Endothelial cell of umbilical vein (primary cell): Measurements from ENCODE around the gene KIAA1755. TPM values are rescaled to one million over a fixed set of nuclear protein-coding genes. Genes with fewer than 3 reads are reported as not detected.

ENCODE experiments used
- BruUV-seq: library from RNA; stranded (reverse); fragments of 400-500 nt; replicated peaks from 2 replicates; lab custom pipeline; 2021; lab: Mats Ljungman, UMichigan
- CTCF ChIA-PET: fragments of 300-600, 350-600 bp; sonication (Branson Sonifier 250); formaldehyde crosslinking; loops from one replicate; lab custom pipeline; 2021; ENCODE audit warnings: antibody characterized with exemption, inconsistent platforms; lab: Charles Lee
- POLR2A ChIA-PET: fragments of 300-600, 350-600 bp; sonication (Branson Sonifier 250); formaldehyde crosslinking; loops from one replicate; lab custom pipeline; 2021; ENCODE audit warnings: antibody characterized with exemption, inconsistent platforms; lab: Charles Lee
- DNase-seq: peaks from one replicate; pipeline ENCODE4 v3.0.0-alpha.2; 2011; ENCODE audit warnings: low read depth, low spot score
- FAIRE-seq: peaks from 2 replicates; lab custom pipeline; 2011; peaks lifted over from hg19 to GRCh38; lab: Jason Lieb, UNC
- H2AFZ ChIP-seq: 2 replicates; pipeline ENCODE4 v1.6.0; 2012; ENCODE audit warnings: low read depth, low read length, control low read depth, inconsistent platforms
- H3K27ac ChIP-seq: 2 replicates; pipeline ENCODE4 v1.5.1; 2011; ENCODE audit warnings: low read depth, mild to moderate bottlenecking, control low read depth, low read length, moderate library complexity; ENCODE audit not compliant: insufficient read depth
- H3K27me3 ChIP-seq, 2 experiments: 2 replicates each; pipeline versions ENCODE4 v1.6.0 to v1.6.1; 2011; ENCODE audit warnings: low read length in 2 of 2, mixed read lengths in 1 of 2; ENCODE audit not compliant: control insufficient read depth in 2 of 2, insufficient read depth in 2 of 2
- H3K36me3 ChIP-seq, 2 experiments: 2 replicates in 1 of 2; 3 replicates in 1 of 2; pipeline ENCODE4 v1.5.1; 2011; ENCODE audit warnings: low read length in 2 of 2, mild to moderate bottlenecking in 1 of 2, moderate library complexity in 1 of 2; ENCODE audit not compliant: control insufficient read depth in 2 of 2, insufficient read depth in 2 of 2; ENCODE audit errors: extremely low read depth in 1 of 2
- H3K4me1 ChIP-seq: 3 replicates; pipeline ENCODE4 v1.5.1; 2011; ENCODE audit warnings: mild to moderate bottlenecking, low read length; ENCODE audit not compliant: control insufficient read depth, insufficient read depth; ENCODE audit errors: extremely low read depth
- H3K4me2 ChIP-seq: 2 replicates; pipeline ENCODE4 v1.6.1; 2011; ENCODE audit warnings: low read length, control low read depth, mixed read lengths; ENCODE audit not compliant: insufficient read depth
- H3K4me3 ChIP-seq, 3 experiments: fragments of 200-600 bp in 1 of 3; sonication (generic), shearing (Covaris generic) in 1 of 3; replicated peaks in 1 of 3; 2 replicates each; pipeline ENCODE4 v1.5.1; 2011 to 2016; ENCODE audit warnings: control low read depth in 3 of 3, low read length in 3 of 3, mild to moderate bottlenecking in 2 of 3, inconsistent platforms in 1 of 3, low read depth in 1 of 3, moderate library complexity in 1 of 3; ENCODE audit not compliant: insufficient read depth in 1 of 3
- H3K79me2 ChIP-seq: 2 replicates; pipeline ENCODE4 v1.6.0; 2012; ENCODE audit warnings: low read length, inconsistent platforms; ENCODE audit not compliant: control insufficient read depth, insufficient read depth
- H3K9ac ChIP-seq: replicated peaks from 2 replicates; pipeline ENCODE3; 2011; ENCODE audit warnings: low read length, control low read depth; ENCODE audit not compliant: insufficient read depth; ENCODE audit errors: extremely low read depth
- H3K9me1 ChIP-seq: replicated peaks from 3 replicates; pipeline ENCODE4 v1.6.0; 2011; ENCODE audit warnings: mild to moderate bottlenecking, low read length; ENCODE audit not compliant: control insufficient read depth, insufficient read depth; ENCODE audit errors: extremely low read depth
- H3K9me3 ChIP-seq: replicated peaks from 2 replicates; pipeline ENCODE4 v1.5.1; 2012; ENCODE audit warnings: low read length, inconsistent platforms; ENCODE audit not compliant: control insufficient read depth, insufficient read depth
- H4K20me1 ChIP-seq: replicated peaks from 2 replicates; pipeline ENCODE3; 2011; ENCODE audit warnings: mild to moderate bottlenecking, low read length; ENCODE audit not compliant: control insufficient read depth, insufficient read depth; ENCODE audit errors: extremely low read depth
- EZH2 ChIP-seq: IDR thresholded peaks from 2 replicates; pipeline ENCODE4 v1.6.1; 2012; ENCODE audit warnings: borderline replicate concordance, low read depth, mild to moderate bottlenecking, moderate library complexity, low read length, inconsistent platforms; ENCODE audit not compliant: severe bottlenecking
- FOS ChIP-seq: IDR thresholded peaks from 2 replicates; pipeline ENCODE4 v1.6.1; 2011; ENCODE audit warnings: mild to moderate bottlenecking, low read length, moderate library complexity, borderline replicate concordance; ENCODE audit not compliant: insufficient read depth
- JUN ChIP-seq: IDR thresholded peaks from 2 replicates; pipeline ENCODE4 v1.6.1; 2011; ENCODE audit warnings: borderline replicate concordance, low read depth; ENCODE audit not compliant: insufficient read length, insufficient read depth
- MYC ChIP-seq: IDR thresholded peaks from one replicate; pipeline ENCODE4 v1.6.1; 2011; ENCODE audit warnings: mild to moderate bottlenecking, low read depth, low read length
- dilution Hi-C: fragments of 300-500 bp; cut with MboI; formaldehyde crosslinking; loops from one replicate; pipeline ENCODE4 v1.15.0; 2019; ENCODE audit warnings: low sequenced_read_pairs; ENCODE audit not compliant: extremely low pct_ligation_motif_present
- intact Hi-C: fragments of 100-400 bp; cut with micrococcal nuclease; formaldehyde crosslinking; loops from one replicate; pipeline ENCODE4 v1.10.0; 2022
- polyA plus RNA-seq, 4 experiments: library from polyadenylated mRNA; depleted of rRNA in 3 of 4; stranded (reverse) in 3 of 4; unstranded in 1 of 4; fragments of >200 nt; gene quantifications; 2 replicates each; pipeline versions ENCODE4 v1.2.1 to v1.2.3, GENCODE V29; 2011 to 2012; ENCODE audit warnings: missing spikeins in 1 of 4
- total RNA-seq: library from RNA; stranded (reverse); gene quantifications from 2 replicates; pipeline ENCODE4 v1.2.3, GENCODE V29; 2021
- TF ChIP-seq, protein P1 (sequence below): IDR thresholded peaks from 2 replicates; pipeline ENCODE4 v1.6.1; 2011; ENCODE audit not compliant: insufficient read depth, insufficient read length

Gene KIAA1755
- total and polyA plus RNA-seq, 2 donors (not counting 3 experiments of a cell fraction or from before 2014, with no cell fraction given) = 0.36 to 0.51 TPM

- intact Hi-C loops = no loop called here
- POLR2A ChIA-PET = no interaction called here
- DNase-seq = no peak
- Histone ChIP-seq H3K4me1 (peaks cover 7% of the 10 kb centered on the region), H3K9me3 (no peaks in the 10 kb centered on the region), H2AFZ (no peak overlapping the region), H3K79me2 (no peaks in the 10 kb centered on the region), H3K36me3 (no peaks in the 10 kb centered on the region), H3K27me3 (no peaks in the 10 kb centered on the region), H3K4me3 (no peak overlapping the region), H4K20me1 (no peaks in the 10 kb centered on the region), H3K9ac (no peak overlapping the region), H3K9me1 (no peaks in the 10 kb centered on the region), H3K27ac (no peak overlapping the region), H3K4me2 (no peak overlapping the region)
- TF ChIP-seq FOS = no peak
- TF ChIP-seq, protein P1, sequence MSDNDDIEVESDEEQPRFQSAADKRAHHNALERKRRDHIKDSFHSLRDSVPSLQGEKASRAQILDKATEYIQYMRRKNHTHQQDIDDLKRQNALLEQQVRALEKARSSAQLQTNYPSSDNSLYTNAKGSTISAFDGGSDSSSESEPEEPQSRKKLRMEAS = no peak
- TF ChIP-seq MYC = no peak
- no peak for TF ChIP-seq JUN
- dilution Hi-C loops = no loop called here
- FAIRE-seq = no peak
- BruUV-seq = no TSS peak
- CTCF ChIA-PET = interaction anchor here (0.6 to 1.0 kb wide), 2 partner anchors 15 to 79 kb away, joined by 3 to 4 read pairs; partner anchors contain the start of gene KIAA1755
Observed at GRCh38 chr20:38181971-38182370, 78.6 kb downstream of the KIAA1755 start.

- no peak overlapping the region for H3K9ac ChIP-seq
- H4K20me1 ChIP-seq = no peaks in the 10 kb centered on the region
- H3K27me3 ChIP-seq = no peaks in the 10 kb centered on the region
- no peak overlapping the region for H3K27ac ChIP-seq
- FAIRE-seq (no peak), DNase-seq (no peak)
- intact Hi-C loops = no loop called here
- BruUV-seq = no TSS peak
- TF ChIP-seq FOS = no peak
- no peak for TF ChIP-seq MYC
- TF ChIP-seq EZH2 = no peak
- TF ChIP-seq, protein P1 = no peak
- no peak overlapping the region for H2AFZ ChIP-seq
- dilution Hi-C loops = no loop called here
- peaks cover 2% of the 10 kb centered on the region for H3K4me1 ChIP-seq
- H3K9me1 ChIP-seq = no peaks in the 10 kb centered on the region
- ChIA-PET POLR2A (no interaction called here), CTCF (interaction anchor here (1.0 kb wide), 1 partner anchor 16 kb away, joined by 3 read pairs; no protein-coding TSS in a partner anchor)
- no peaks in the 10 kb centered on the region for H3K36me3 ChIP-seq
- H3K4me2 ChIP-seq = no peak overlapping the region
- no peaks in the 10 kb centered on the region for H3K79me2 ChIP-seq
- H3K9me3 ChIP-seq = no peaks in the 10 kb centered on the region
- no peak overlapping the region for H3K4me3 ChIP-seq
Observed at GRCh38 chr20:38181207-38181801, 79.2 kb downstream of the KIAA1755 start.
